ENCODE results near the gene TBXAS1.

GRCh38 chr7:140059273-140060242, 230.5 kb downstream of the TBXAS1 start:
- TF ChIP-seq POLR2A (IDR thresholded peaks at IDR 0.05; ENCODE audit: low read length) (peak; percentile 15), GATA1 (IDR thresholded peaks at IDR 0.05; ENCODE audit: low read depth, low read length) (peak; percentile 61)

Data from erythroblast (primary cell).